LoVo (cell line): ENCODE data around the gene FRYL.
"Not testable (repeated sequence)": the region's sequence is repeated elsewhere in the genome, so short reads cannot be mapped to it uniquely, and the experiment has no call there.

ENCODE experiments used
- DNase-seq: peaks from one replicate; pipeline ENCODE4 v3.0.0-alpha.2; 2016; ENCODE audit warnings: low spot score

The FRYL gene

DNA sequence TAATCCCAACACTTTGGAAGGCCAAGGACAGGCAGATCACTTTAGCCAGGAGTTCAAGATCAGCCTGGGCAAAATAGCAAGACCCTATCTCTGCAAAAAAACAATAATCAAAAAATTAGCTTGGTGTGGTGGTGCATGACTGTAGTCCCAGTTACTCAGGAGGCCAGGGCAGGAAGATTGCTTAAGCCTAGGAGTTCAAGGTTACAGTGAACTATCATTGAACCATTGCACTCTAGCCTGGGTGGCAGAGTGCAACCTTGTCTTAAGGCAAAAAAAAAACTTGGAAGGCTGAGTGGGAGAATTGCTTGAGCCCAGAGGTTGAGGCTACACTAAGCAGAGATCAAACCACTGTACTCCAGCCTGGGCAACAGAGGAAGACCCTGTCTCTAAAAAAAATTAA, 5.2 kb upstream of the FRYL start:
- DNase-seq, result no peak

- no peak for DNase-seq
Measured at GRCh38 chr4:48781968-48782367, 1.9 kb upstream of the FRYL start.

DNA sequence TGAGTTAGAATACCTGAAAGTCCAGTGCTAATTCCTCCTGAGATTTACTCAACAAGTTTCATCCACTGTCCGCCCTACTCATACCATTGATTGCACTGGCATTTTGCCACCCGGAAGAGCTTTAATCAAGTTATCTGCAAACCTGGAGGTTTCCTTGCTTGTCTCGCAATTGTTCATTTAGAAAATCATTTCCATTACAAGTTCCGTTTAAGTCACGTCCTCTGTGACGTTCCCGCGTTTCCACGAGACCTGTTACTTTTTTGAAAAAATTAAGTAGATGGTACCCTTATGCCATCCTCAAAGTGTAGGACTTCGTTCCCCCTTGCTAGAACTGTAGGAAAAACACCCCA, 761 bp upstream of the FRYL start:
- DNase-seq, result peak; percentile 54

- DNase-seq, result peak; percentile 33
Measured at GRCh38 chr4:48779095-48779997, 733 bp downstream of the FRYL start.

GRCh38 chr4:48778431-48779094, 1.5 kb downstream of the FRYL start:
- DNase-seq, result no peak

GRCh38 chr4:48777739-48778138, 2.3 kb downstream of the FRYL start:
- no peak for DNase-seq

- no peak for DNase-seq
Measured at GRCh38 chr4:48774760-48775710, 5.0 kb downstream of the FRYL start.

GRCh38 chr4:48772556-48772955, 7.5 kb downstream of the FRYL start:
- DNase-seq, result no peak

- no peak for DNase-seq
Measured at GRCh38 chr4:48767055-48767929, 12.8 kb downstream of the FRYL start.

- no peak for DNase-seq
Measured at GRCh38 chr4:48766131-48766792, 13.8 kb downstream of the FRYL start.

- DNase-seq, result no peak
Measured at GRCh38 chr4:48762408-48762807, 17.7 kb downstream of the FRYL start.

- no peak for DNase-seq
Measured at GRCh38 chr4:48761286-48761685, 18.8 kb downstream of the FRYL start.

GRCh38 chr4:48758703-48759102, 21.4 kb downstream of the FRYL start:
- not testable (repeated sequence) for DNase-seq

DNA sequence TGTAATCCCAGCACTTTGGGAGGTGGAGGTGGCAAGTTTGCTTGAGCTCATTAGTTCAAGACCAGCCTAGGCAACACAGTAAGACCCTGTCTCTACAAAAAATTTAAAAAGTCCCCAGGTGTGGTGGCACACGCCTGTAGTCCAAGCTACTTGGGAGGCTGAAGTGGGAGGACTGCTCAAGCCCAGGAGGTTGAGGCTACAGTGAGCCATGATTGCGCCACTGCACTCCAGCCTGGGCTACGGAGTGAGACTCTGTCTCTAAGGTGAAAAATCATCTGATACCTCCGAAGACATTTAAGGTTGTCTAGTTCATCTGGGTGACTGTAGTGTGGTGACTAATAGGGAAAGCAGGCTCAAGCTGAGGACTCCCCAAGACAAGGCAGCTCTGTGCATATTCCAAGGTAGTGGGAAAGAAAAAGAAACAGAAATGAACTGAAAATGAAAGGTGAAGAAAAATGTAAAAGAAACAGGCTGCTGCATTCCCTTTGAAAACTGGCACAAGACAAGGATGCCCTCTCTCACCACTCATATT, 23.3 kb downstream of the FRYL start:
- DNase-seq, result no peak

- DNase-seq, result no peak
Measured at GRCh38 chr4:48755281-48755680, 24.8 kb downstream of the FRYL start.

GRCh38 chr4:48753159-48753558, 26.9 kb downstream of the FRYL start:
- DNase-seq, result peak; percentile 22

DNA sequence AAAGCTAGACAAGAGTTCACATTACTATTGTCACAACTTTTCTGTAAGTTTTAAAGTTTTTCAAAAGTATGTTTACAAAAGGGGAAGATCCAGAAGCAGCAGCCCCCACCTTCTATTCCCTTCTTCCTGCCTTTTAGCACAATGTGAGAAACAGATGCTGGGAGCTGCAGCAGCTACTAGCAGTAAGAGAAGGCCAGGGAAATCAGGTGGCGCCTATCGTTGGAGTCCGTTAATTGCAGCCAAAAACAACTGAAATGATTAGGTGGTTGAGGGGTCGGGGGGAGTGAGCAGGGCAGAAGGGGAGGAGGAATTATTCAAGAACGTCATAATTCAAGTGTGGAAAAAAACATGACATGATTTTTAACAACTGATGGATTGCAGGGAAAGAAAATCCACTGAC, 27.4 kb downstream of the FRYL start:
- no peak for DNase-seq

- no peak for DNase-seq
Measured at GRCh38 chr4:48752246-48752645, 27.8 kb downstream of the FRYL start.

DNA sequence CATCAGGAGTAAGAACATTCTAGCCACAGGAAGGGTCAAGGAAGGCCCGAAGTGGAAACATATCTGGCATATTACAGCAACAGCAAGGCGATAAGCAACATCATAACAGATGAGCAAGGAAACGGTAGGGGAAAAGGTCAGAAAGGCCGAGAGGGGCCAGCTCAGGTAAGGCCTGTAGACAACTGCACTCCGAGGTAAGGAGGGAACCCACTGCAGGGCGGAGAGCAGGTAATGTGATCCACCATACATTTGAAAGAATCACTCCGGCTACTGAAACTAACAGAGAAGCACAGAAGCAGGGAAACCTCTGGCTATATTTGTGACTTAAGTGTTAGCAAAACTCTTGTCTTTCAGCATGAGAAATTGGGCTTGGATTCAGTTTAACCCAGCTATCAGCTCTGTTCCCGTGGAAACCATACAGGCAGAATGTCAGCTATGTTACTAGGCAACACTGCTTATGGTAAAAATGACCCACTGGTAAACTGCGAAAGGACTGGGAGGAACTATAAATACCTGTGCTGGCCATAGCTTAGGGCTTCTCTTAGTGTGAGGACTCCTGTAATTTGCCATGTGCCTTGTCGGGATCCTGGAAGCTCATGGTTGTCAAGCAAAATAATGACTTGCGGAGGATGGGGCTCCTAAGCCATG, 31.0 kb downstream of the FRYL start:
- DNase-seq, result no peak
